Upper lobe of left lung (tissue), 4 donors: ENCODE measurements around the gene FRMD3.

Experiments
- EP300 ChIP-seq, 4 donors: sonication (generic); formaldehyde crosslinking; IDR thresholded peaks; one replicate each; pipeline ENCODE4 v1.5.1; 2017; ENCODE audit warnings: antibody characterized with exemption in 4 of 4, control low read depth in 2 of 4
- POLR2A ChIP-seq, 4 donors: fragments of 450-650 bp; IDR thresholded peaks; one replicate each; pipeline ENCODE4 v1.5.1; 2016 to 2017; ENCODE audit warnings: antibody characterized with exemption in 4 of 4, mild to moderate bottlenecking in 2 of 4
- POLR2AphosphoS5 ChIP-seq, 2 donors: sonication (generic); formaldehyde crosslinking; IDR thresholded peaks; one replicate each; pipeline ENCODE4 v1.5.1; 2017; ENCODE audit warnings: antibody characterized with exemption in 2 of 2
- TF ChIP-seq, protein P1 (sequence below), 6 experiments: fragments of 450-650 bp in 4 of 6; fragments of 200-600 bp in 2 of 6; sonication (generic) in 2 of 6; IDR thresholded peaks; one replicate each; pipeline ENCODE4 v1.5.1; 2016 to 2019; ENCODE audit warnings: antibody characterized with exemption in 6 of 6

DNA sequence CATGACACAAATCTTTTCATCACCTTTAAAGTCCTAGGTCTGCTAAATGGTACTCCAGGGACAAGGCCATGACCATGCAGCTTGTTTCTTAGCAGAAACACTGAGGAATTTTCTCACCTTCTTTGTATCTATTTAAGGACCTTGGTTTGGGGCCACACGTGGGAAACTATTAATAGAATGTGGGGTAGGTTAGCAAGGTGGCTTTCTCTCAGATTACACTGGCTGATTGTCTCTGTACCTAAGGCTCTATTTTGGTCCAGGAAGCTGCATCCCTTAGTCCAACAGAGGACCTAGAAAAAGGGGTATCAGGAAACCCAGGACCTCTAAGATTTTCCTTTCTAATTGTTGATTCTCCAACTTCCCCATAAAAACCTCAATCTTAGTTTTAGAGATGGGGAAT lies 36.3 kb upstream of the FRMD3 start:
- no peak for TF ChIP-seq EP300 (IDR thresholded peaks at IDR 0.05)
- TF ChIP-seq, protein P1, sequence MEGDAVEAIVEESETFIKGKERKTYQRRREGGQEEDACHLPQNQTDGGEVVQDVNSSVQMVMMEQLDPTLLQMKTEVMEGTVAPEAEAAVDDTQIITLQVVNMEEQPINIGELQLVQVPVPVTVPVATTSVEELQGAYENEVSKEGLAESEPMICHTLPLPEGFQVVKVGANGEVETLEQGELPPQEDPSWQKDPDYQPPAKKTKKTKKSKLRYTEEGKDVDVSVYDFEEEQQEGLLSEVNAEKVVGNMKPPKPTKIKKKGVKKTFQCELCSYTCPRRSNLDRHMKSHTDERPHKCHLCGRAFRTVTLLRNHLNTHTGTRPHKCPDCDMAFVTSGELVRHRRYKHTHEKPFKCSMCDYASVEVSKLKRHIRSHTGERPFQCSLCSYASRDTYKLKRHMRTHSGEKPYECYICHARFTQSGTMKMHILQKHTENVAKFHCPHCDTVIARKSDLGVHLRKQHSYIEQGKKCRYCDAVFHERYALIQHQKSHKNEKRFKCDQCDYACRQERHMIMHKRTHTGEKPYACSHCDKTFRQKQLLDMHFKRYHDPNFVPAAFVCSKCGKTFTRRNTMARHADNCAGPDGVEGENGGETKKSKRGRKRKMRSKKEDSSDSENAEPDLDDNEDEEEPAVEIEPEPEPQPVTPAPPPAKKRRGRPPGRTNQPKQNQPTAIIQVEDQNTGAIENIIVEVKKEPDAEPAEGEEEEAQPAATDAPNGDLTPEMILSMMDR (IDR thresholded peaks at IDR 0.05) = no peak
- TF ChIP-seq POLR2A (IDR thresholded peaks at IDR 0.05) = no peak
- no peak for TF ChIP-seq POLR2AphosphoS5 (IDR thresholded peaks at IDR 0.05)
